ENCODE measurements around the gene P2RX6.

DNA sequence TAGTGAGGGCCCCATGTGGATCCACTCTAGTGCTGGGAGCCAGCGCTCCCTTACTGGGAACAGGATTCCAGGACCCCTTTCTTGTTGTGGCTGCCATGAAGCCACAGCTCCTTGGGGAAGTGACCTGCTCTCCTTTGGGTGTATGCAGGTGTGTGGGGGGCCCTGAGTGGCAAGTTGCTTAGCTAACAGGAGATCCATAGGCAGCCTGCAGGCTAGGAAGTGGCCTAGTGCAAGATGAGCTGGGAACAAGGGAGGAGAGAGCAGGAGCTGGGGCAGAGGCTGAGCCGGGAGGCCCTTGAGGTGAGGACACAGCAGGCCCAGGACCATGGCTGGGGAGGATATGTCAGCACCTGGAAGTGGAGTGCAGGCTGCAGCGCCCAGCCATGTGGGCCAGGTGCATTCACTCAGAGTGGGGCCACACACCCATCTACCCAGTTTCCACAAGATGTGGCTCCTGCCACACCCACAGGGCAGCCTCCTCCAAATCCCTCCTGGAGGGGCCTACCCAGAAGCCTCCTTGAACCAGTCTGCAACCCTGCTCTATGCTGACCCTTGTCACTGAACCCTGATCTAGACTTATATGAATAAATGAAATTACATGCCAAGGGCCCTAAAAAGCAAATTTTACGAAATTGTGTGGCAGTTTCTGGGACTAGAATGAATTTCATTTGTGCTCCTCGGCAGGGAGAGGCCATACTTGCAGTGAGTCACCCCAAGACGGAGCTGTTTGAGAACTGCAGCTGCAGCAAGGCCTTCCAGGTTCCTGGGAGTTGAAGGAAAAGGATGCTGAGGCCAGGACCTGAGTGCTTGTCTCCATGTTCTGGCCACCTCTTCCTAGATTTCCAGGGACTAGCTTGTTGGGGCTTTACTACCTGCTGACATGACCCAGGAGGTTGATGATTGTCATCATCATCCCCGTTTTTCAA is 16.3 kb upstream of the P2RX6 start:
- TF ChIP-seq, protein P1, sequence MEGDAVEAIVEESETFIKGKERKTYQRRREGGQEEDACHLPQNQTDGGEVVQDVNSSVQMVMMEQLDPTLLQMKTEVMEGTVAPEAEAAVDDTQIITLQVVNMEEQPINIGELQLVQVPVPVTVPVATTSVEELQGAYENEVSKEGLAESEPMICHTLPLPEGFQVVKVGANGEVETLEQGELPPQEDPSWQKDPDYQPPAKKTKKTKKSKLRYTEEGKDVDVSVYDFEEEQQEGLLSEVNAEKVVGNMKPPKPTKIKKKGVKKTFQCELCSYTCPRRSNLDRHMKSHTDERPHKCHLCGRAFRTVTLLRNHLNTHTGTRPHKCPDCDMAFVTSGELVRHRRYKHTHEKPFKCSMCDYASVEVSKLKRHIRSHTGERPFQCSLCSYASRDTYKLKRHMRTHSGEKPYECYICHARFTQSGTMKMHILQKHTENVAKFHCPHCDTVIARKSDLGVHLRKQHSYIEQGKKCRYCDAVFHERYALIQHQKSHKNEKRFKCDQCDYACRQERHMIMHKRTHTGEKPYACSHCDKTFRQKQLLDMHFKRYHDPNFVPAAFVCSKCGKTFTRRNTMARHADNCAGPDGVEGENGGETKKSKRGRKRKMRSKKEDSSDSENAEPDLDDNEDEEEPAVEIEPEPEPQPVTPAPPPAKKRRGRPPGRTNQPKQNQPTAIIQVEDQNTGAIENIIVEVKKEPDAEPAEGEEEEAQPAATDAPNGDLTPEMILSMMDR (IDR thresholded peaks at IDR 0.05; ENCODE audit: poor library complexity): no peak
- no peak for TF ChIP-seq EZH2phosphoT487 (IDR thresholded peaks at IDR 0.05; ENCODE audit: low read depth, severe bottlenecking, unreplicated experiment)

Measured in hepatocyte (in vitro differentiated cells).